K562 (cell line): Measurements from ENCODE around the gene JUN. TPM values are rescaled to one million over a fixed set of nuclear protein-coding genes. Genes with fewer than 3 reads are reported as not detected.

Experiments
- CTBP1 ChIP-seq: fragments of 450-650 bp; IDR thresholded peaks from 2 replicates; pipeline ENCODE4 v1.6.1; 2016; ENCODE audit warnings: borderline replicate concordance
- ETV5 ChIP-seq: sonication (generic); formaldehyde crosslinking; IDR thresholded peaks from 2 replicates; pipeline ENCODE4 v1.4.0; 2020; ENCODE audit warnings: low read depth, mild to moderate bottlenecking, missing genetic modification reagents
- GABPB1 ChIP-seq: sonication (generic); formaldehyde crosslinking; IDR thresholded peaks from 2 replicates; pipeline ENCODE4 v1.8.0; 2022; ENCODE audit warnings: mild to moderate bottlenecking, missing genetic modification reagents
- HOXB6 ChIP-seq: fragments of 250-450 bp; sonication (Bioruptor Pico); IDR thresholded peaks from 2 replicates; pipeline ENCODE4 v1.5.1; 2022; ENCODE audit warnings: mild to moderate bottlenecking, borderline replicate concordance
- MTF1 ChIP-seq: fragments of 250-450 bp; sonication (Bioruptor Pico); IDR thresholded peaks from 2 replicates; pipeline ENCODE4 v1.9.0; 2021; ENCODE audit warnings: moderate library complexity, mild to moderate bottlenecking, inconsistent platforms, borderline replicate concordance
- MYNN ChIP-seq, 2 experiments: sonication (generic); formaldehyde crosslinking in 1 of 2; IDR thresholded peaks; 2 replicates each; pipeline versions ENCODE4 v1.5.0 to v1.6.1; 2016 to 2020; ENCODE audit warnings: antibody characterized with exemption in 1 of 2, missing genetic modification reagents in 1 of 2
- NR2C1 ChIP-seq, 2 experiments: fragments of 450-650 bp; IDR thresholded peaks; 2 replicates each; pipeline ENCODE4 v1.6.1; 2017; ENCODE audit warnings: mild to moderate bottlenecking in 2 of 2, antibody characterized with exemption in 1 of 2, inconsistent platforms in 1 of 2, missing compliant biosample characterization in 1 of 2, missing genetic modification characterization in 1 of 2
- NR2C2 ChIP-seq, 2 experiments: fragments of 200-800 bp in 1 of 2; sonication (Bioruptor generic) in 1 of 2; sonication (generic) in 1 of 2; formaldehyde crosslinking in 1 of 2; IDR thresholded peaks; 2 replicates each; pipeline versions ENCODE4 v1.6.1 to v1.8.0; 2016 to 2022; ENCODE audit warnings: mild to moderate bottlenecking in 1 of 2, missing compliant biosample characterization in 1 of 2, missing genetic modification characterization in 1 of 2, missing genetic modification reagents in 1 of 2
- RBM17 ChIP-seq: fragments of 200-400 bp; formaldehyde crosslinking; IDR thresholded peaks from 2 replicates; pipeline ENCODE4 v1.6.1; 2017; ENCODE audit warnings: low read depth, mild to moderate bottlenecking, low read length, borderline replicate concordance
- SAFB ChIP-seq: fragments of 200-400 bp; formaldehyde crosslinking; IDR thresholded peaks from 2 replicates; pipeline ENCODE4 v1.6.1; 2017; ENCODE audit warnings: low read depth, low read length, borderline replicate concordance
- ZC3H4 ChIP-seq: sonication (generic); formaldehyde crosslinking; IDR thresholded peaks from 2 replicates; pipeline ENCODE4 v1.9.0; 2021; ENCODE audit warnings: missing genetic modification reagents, borderline replicate concordance
- ZNF124 ChIP-seq: sonication (generic); formaldehyde crosslinking; IDR thresholded peaks from 2 replicates; pipeline ENCODE4 v1.8.1; 2022; ENCODE audit warnings: missing genetic modification reagents
- ZNF785 ChIP-seq: fragments of 250-450 bp; sonication (Bioruptor Pico); IDR thresholded peaks from 2 replicates; pipeline ENCODE4 v1.4.0; 2020; ENCODE audit warnings: mild to moderate bottlenecking
- polyA plus RNA-seq, 8 experiments: library from polyadenylated mRNA; depleted of rRNA in 4 of 8; stranded (reverse) in 5 of 8; unstranded in 3 of 8; fragments of >200 nt; fragmentation: Nextera tagmentation in 2 of 8; fragmentation: Illumina TruSeq in 1 of 8; extraction: Ambion mirVana in 2 of 8; extraction: Trizol in 1 of 8; gene quantifications; 2 replicates each; pipeline versions ENCODE4 v1.2.1 to v1.2.3, GENCODE V29; 2011 to 2014; ENCODE audit warnings: inconsistent platforms in 1 of 8, missing spikeins in 1 of 8
- total RNA-seq, 7 experiments: library from RNA; depleted of rRNA in 6 of 7; stranded (reverse); fragments of >200 nt in 6 of 7; fragmentation: Illumina TruSeq in 2 of 7; extraction: Trizol in 2 of 7; gene quantifications; 2 replicates each; pipeline versions ENCODE4 v1.2.1 to v1.2.3, GENCODE V29; 2011 to 2021; ENCODE audit warnings: low replicate concordance in 1 of 7
- TF ChIP-seq, protein P1 (sequence below), 2 experiments: IDR thresholded peaks; 2 replicates each; pipeline ENCODE4 v1.6.1; 2012; ENCODE audit warnings: improper control_type of control experiment in 2 of 2, low read depth in 2 of 2, low read length in 2 of 2, borderline replicate concordance in 1 of 2
- TF ChIP-seq, protein P2 (sequence below): fragments of 250-450 bp; sonication (Bioruptor Pico); IDR thresholded peaks from 2 replicates; pipeline ENCODE4 v1.8.0; 2022; ENCODE audit warnings: moderate library complexity, mild to moderate bottlenecking, inconsistent platforms
- TF ChIP-seq, protein P3 (sequence below): fragments of 250-450 bp; sonication (Bioruptor Pico); IDR thresholded peaks from 2 replicates; pipeline ENCODE4 v1.8.0; 2022; ENCODE audit warnings: inconsistent platforms, mild to moderate bottlenecking, moderate library complexity, borderline replicate concordance

The JUN gene
- total and polyA plus RNA-seq, 9 of the 15 experiments (the other 6 are each of a cell fraction or from before 2014, with no cell fraction given) = 0.32 to 23.4 (median 4.0) TPM

- TF ChIP-seq SAFB (peak; percentile 65), ZC3H4 (peak; percentile 91; the same call in 1 of the 2 replicates), MTF1 (CRISPR knock-in tag) (no peak), HOXB6 (CRISPR knock-in tag) (no peak), ZNF785 (CRISPR knock-in tag) (no peak), MYNN (IDR thresholded peaks at IDR 0.05) (0 out of 2 replicates have a peak, but pooled peaks have one; percentile 9), MYNN (CRISPR knock-in tag; IDR thresholded peaks at IDR 0.05) (no peak), NR2C1 (IDR thresholded peaks at IDR 0.05) (no peak), NR2C1 (tag; IDR thresholded peaks at IDR 0.05) (no peak), ZNF124 (CRISPR knock-in tag) (no peak), CTBP1 (peak; percentile 34), RBM17 (no peak), GABPB1 (CRISPR knock-in tag) (peak; percentile 78; the same call in 1 of the 2 replicates), NR2C2 (CRISPR knock-in tag; IDR thresholded peaks at IDR 0.05) (peak; percentile 50), NR2C2 (tag; IDR thresholded peaks at IDR 0.05) (no peak), ETV5 (CRISPR knock-in tag) (no peak; the same call in 1 of the 2 replicates)
- TF ChIP-seq, protein P1, sequence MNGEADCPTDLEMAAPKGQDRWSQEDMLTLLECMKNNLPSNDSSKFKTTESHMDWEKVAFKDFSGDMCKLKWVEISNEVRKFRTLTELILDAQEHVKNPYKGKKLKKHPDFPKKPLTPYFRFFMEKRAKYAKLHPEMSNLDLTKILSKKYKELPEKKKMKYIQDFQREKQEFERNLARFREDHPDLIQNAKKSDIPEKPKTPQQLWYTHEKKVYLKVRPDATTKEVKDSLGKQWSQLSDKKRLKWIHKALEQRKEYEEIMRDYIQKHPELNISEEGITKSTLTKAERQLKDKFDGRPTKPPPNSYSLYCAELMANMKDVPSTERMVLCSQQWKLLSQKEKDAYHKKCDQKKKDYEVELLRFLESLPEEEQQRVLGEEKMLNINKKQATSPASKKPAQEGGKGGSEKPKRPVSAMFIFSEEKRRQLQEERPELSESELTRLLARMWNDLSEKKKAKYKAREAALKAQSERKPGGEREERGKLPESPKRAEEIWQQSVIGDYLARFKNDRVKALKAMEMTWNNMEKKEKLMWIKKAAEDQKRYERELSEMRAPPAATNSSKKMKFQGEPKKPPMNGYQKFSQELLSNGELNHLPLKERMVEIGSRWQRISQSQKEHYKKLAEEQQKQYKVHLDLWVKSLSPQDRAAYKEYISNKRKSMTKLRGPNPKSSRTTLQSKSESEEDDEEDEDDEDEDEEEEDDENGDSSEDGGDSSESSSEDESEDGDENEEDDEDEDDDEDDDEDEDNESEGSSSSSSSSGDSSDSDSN (IDR thresholded peaks at IDR 0.05; ENCODE audit: borderline replicate concordance in 1 of 2, low read depth in 2 of 2, low read length in 2 of 2) = peak in 1 of 2 experiments; percentile 60; a peak in 2 of 4 replicates
- TF ChIP-seq, protein P2, sequence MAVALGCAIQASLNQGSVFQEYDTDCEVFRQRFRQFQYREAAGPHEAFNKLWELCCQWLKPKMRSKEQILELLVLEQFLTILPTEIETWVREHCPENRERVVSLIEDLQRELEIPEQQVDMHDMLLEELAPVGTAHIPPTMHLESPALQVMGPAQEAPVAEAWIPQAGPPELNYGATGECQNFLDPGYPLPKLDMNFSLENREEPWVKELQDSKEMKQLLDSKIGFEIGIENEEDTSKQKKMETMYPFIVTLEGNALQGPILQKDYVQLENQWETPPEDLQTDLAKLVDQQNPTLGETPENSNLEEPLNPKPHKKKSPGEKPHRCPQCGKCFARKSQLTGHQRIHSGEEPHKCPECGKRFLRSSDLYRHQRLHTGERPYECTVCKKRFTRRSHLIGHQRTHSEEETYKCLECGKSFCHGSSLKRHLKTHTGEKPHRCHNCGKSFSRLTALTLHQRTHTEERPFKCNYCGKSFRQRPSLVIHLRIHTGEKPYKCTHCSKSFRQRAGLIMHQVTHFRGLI (CRISPR knock-in tag) = no peak
- TF ChIP-seq, protein P3, sequence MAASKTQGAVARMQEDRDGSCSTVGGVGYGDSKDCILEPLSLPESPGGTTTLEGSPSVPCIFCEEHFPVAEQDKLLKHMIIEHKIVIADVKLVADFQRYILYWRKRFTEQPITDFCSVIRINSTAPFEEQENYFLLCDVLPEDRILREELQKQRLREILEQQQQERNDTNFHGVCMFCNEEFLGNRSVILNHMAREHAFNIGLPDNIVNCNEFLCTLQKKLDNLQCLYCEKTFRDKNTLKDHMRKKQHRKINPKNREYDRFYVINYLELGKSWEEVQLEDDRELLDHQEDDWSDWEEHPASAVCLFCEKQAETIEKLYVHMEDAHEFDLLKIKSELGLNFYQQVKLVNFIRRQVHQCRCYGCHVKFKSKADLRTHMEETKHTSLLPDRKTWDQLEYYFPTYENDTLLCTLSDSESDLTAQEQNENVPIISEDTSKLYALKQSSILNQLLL (CRISPR knock-in tag) = no peak
These were observed 1.4 kb downstream of the JUN start (continued) for GRCh38 chr1:58782178-58783089.
